ENCODE results near the gene PTPRK. TPM values are rescaled to one million over a fixed set of nuclear protein-coding genes. Genes with fewer than 3 reads are reported as not detected.

PTPRK gene
- total RNA-seq, 1 donor from 2014 or later, result 48.4 TPM

GRCh38 chr6:128295670-128296069, 224.7 kb downstream of the PTPRK start:
- H3K36me3 ChIP-seq (ENCODE audit: control insufficient read depth, insufficient read depth, low read length), result no peaks in the 10 kb centered on the region
- FAIRE-seq, result no peak
- no peaks in the 10 kb centered on the region for H3K27me3 ChIP-seq (ENCODE audit: control insufficient read depth, insufficient read depth, low read length)
- no peak for TF ChIP-seq CTCF (IDR thresholded peaks at IDR 0.05; ENCODE audit: insufficient read depth, low read length, severe bottlenecking)
- no peak overlapping the region for H3K4me3 ChIP-seq (ENCODE audit: low read depth, low read length)
- no peak for DNase-seq (ENCODE audit: low read depth)

GRCh38 chr6:128290221-128290620, 230.2 kb downstream of the PTPRK start:
- no peaks in the 10 kb centered on the region for H3K27me3 ChIP-seq (ENCODE audit: control insufficient read depth, insufficient read depth, low read length)
- no peaks in the 10 kb centered on the region for H3K36me3 ChIP-seq (ENCODE audit: control insufficient read depth, insufficient read depth, low read length)
- DNase-seq (ENCODE audit: low read depth), result no peak
- H3K4me3 ChIP-seq (ENCODE audit: low read depth, low read length), result no peak overlapping the region
- no peak for TF ChIP-seq CTCF (IDR thresholded peaks at IDR 0.05; ENCODE audit: insufficient read depth, low read length, severe bottlenecking)
- no peak for FAIRE-seq

GRCh38 chr6:128284128-128284527, 236.3 kb downstream of the PTPRK start:
- no peak for FAIRE-seq
- H3K36me3 ChIP-seq (ENCODE audit: control insufficient read depth, insufficient read depth, low read length), result no peaks in the 10 kb centered on the region
- DNase-seq (ENCODE audit: low read depth), result no peak
- no peak overlapping the region for H3K4me3 ChIP-seq (ENCODE audit: low read depth, low read length)
- no peaks in the 10 kb centered on the region for H3K27me3 ChIP-seq (ENCODE audit: control insufficient read depth, insufficient read depth, low read length)
- TF ChIP-seq CTCF (IDR thresholded peaks at IDR 0.05; ENCODE audit: insufficient read depth, low read length, severe bottlenecking), result no peak

- DNase-seq (ENCODE audit: low read depth), result no peak
- Histone ChIP-seq H3K27me3 (ENCODE audit: control insufficient read depth, insufficient read depth, low read length) (no peaks in the 10 kb centered on the region), H3K36me3 (ENCODE audit: control insufficient read depth, insufficient read depth, low read length) (no peaks in the 10 kb centered on the region), H3K4me3 (ENCODE audit: low read depth, low read length) (no peak overlapping the region)
- FAIRE-seq, result no peak
- TF ChIP-seq CTCF (IDR thresholded peaks at IDR 0.05; ENCODE audit: insufficient read depth, low read length, severe bottlenecking), result no peak
Observed at GRCh38 chr6:128282961-128283360, 237.4 kb downstream of the PTPRK start.

GRCh38 chr6:128280960-128281359, 239.4 kb downstream of the PTPRK start:
- FAIRE-seq (no peak), DNase-seq (ENCODE audit: low read depth) (no peak)

More at GRCh38 chr6:128280960-128281359, 239.4 kb downstream of the PTPRK start:
- H3K4me3 ChIP-seq (ENCODE audit: low read depth, low read length), result no peak overlapping the region
- no peak for TF ChIP-seq CTCF (IDR thresholded peaks at IDR 0.05; ENCODE audit: insufficient read depth, low read length, severe bottlenecking)
- H3K36me3 ChIP-seq (ENCODE audit: control insufficient read depth, insufficient read depth, low read length), result no peaks in the 10 kb centered on the region
- H3K27me3 ChIP-seq (ENCODE audit: control insufficient read depth, insufficient read depth, low read length), result no peaks in the 10 kb centered on the region

All from bronchial epithelial cell (primary cell).